Coronary artery (tissue), 2 donors: Measurements from ENCODE around the gene ASS1.

Experiments
- DNase-seq: peaks from one replicate; pipeline ENCODE4 v3.0.0-alpha.2; 2017; ENCODE audit warnings: low spot score
- H3K27ac ChIP-seq, 2 donors: fragments of 200-600 bp; sonication (generic); one replicate each; pipeline ENCODE4 v1.5.1; 2016 to 2019
- H3K4me3 ChIP-seq: fragments of 200-600 bp; sonication (generic); 2 replicates; pipeline ENCODE4 v1.5.1; 2016; ENCODE audit warnings: mild to moderate bottlenecking, moderate library complexity
- CTCF ChIP-seq: fragments of 200-600 bp; sonication (generic); IDR thresholded peaks from one replicate; pipeline ENCODE4 v1.5.1; 2019; ENCODE audit warnings: antibody characterized with exemption

Gene ASS1

GRCh38 chr9:130470269-130470668, 25.5 kb downstream of the ASS1 start:
- H3K27ac ChIP-seq: no peak overlapping the region
- no peak for DNase-seq
- no peak overlapping the region for H3K4me3 ChIP-seq
- TF ChIP-seq CTCF: no peak

GRCh38 chr9:130470950-130471349, 26.2 kb downstream of the ASS1 start:
- TF ChIP-seq CTCF: no peak
- Histone ChIP-seq H3K4me3 (no peak overlapping the region), H3K27ac (no peak overlapping the region)
- no peak for DNase-seq

GRCh38 chr9:130471411-130472183, 26.8 kb downstream of the ASS1 start:
- no peak overlapping the region for H3K27ac ChIP-seq
- DNase-seq: no peak
- H3K4me3 ChIP-seq: no peak overlapping the region
- no peak for TF ChIP-seq CTCF

- DNase-seq: no peak
These were observed 27.5 kb downstream of the ASS1 start for GRCh38 chr9:130472184-130472705.

GRCh38 chr9:130473009-130473408, 28.2 kb downstream of the ASS1 start:
- no peak overlapping the region for H3K4me3 ChIP-seq
- no peak for TF ChIP-seq CTCF
- no peak overlapping the region for H3K27ac ChIP-seq
- no peak for DNase-seq

More at GRCh38 chr9:130472184-130472705, 27.5 kb downstream of the ASS1 start:
- Histone ChIP-seq H3K4me3 (no peak overlapping the region), H3K27ac (no peak overlapping the region)
- no peak for TF ChIP-seq CTCF

GRCh38 chr9:130473566-130473965, 28.8 kb downstream of the ASS1 start:
- H3K27ac ChIP-seq: no peak overlapping the region
- H3K4me3 ChIP-seq: no peak overlapping the region
- no peak for TF ChIP-seq CTCF
- DNase-seq: no peak

- DNase-seq: no peak
- H3K4me3 ChIP-seq: no peak overlapping the region
- H3K27ac ChIP-seq: no peak overlapping the region
- TF ChIP-seq CTCF: no peak
These were observed 29.3 kb downstream of the ASS1 start for GRCh38 chr9:130474106-130474505.
